SK-N-SH (cell line): ENCODE data around the gene RIPOR2. TPM values are rescaled to one million over a fixed set of nuclear protein-coding genes. Genes with fewer than 3 reads are reported as not detected.

Experiments used
- CTCF ChIA-PET: fragments of 300-600, 350-600 bp; formaldehyde crosslinking; extraction: SDS; loops from one replicate; lab custom pipeline; 2021; lab: Yijun Ruan, JAX
- POLR2A ChIA-PET: fragments of 350-600 bp; sonication (Branson Sonifier 250); formaldehyde crosslinking; extraction: SDS; loops from one replicate; lab custom pipeline; 2020; ENCODE audit warnings: antibody characterized with exemption, inconsistent platforms; lab: Yijun Ruan, JAX
- DNase-seq: peaks from one replicate; pipeline ENCODE4 v3.0.0; 2012
- H2AFZ ChIP-seq: fragments of 200-600 bp; sonication (generic); 2 replicates; pipeline ENCODE4 v1.8.1; 2016; ENCODE audit warnings: antibody characterized with exemption, mild to moderate bottlenecking, low read depth
- H3F3A ChIP-seq: fragments of 200-600 bp; sonication (generic); replicated peaks from 2 replicates; pipeline ENCODE3; 2016; ENCODE audit warnings: antibody characterized with exemption, mild to moderate bottlenecking; ENCODE audit not compliant: insufficient read depth
- H3K27ac ChIP-seq, 2 experiments: fragments of 200-500 bp in 1 of 2; fragments of 200-600 bp in 1 of 2; sonication (Bioruptor generic) in 1 of 2; sonication (generic), shearing (Covaris generic) in 1 of 2; 2 replicates each; pipeline versions ENCODE4 v1.5.1 to v1.6.1; 2014 to 2016; ENCODE audit warnings: low read depth in 2 of 2, inconsistent platforms in 1 of 2, low read length in 1 of 2, mild to moderate bottlenecking in 1 of 2, mixed read lengths in 1 of 2
- H3K27me3 ChIP-seq: fragments of 200-600 bp; sonication (generic), shearing (Covaris generic); 2 replicates; pipeline ENCODE4 v1.6.1; 2016; ENCODE audit warnings: mixed run types; ENCODE audit not compliant: insufficient read depth
- H3K36me3 ChIP-seq, 2 experiments: fragments of 200-500 bp in 1 of 2; fragments of 200-600 bp in 1 of 2; sonication (Bioruptor generic) in 1 of 2; sonication (generic) in 1 of 2; replicated peaks in 1 of 2; 2 replicates each; pipeline versions ENCODE3 to v1.5.1; 2014 to 2016; ENCODE audit warnings: low read length in 1 of 2, mild to moderate bottlenecking in 1 of 2; ENCODE audit not compliant: insufficient read depth in 2 of 2, control insufficient read depth in 1 of 2
- H3K4me1 ChIP-seq, 2 experiments: fragments of 200-500 bp in 1 of 2; fragments of 200-600 bp in 1 of 2; sonication (Bioruptor generic) in 1 of 2; sonication (generic), shearing (Covaris generic) in 1 of 2; 2 replicates each; pipeline versions ENCODE4 v1.5.1 to v1.6.1; 2014 to 2016; ENCODE audit warnings: low read depth in 1 of 2, low read length in 1 of 2, mixed run types in 1 of 2; ENCODE audit not compliant: insufficient read depth in 2 of 2, control insufficient read depth in 1 of 2
- H3K4me2 ChIP-seq: fragments of 200-600 bp; sonication (generic), shearing (Covaris generic); 2 replicates; pipeline ENCODE4 v1.6.1; 2017; ENCODE audit warnings: mixed run types
- H3K4me3 ChIP-seq, 2 experiments: fragments of 200-500 bp in 1 of 2; fragments of 200-600 bp in 1 of 2; sonication (Bioruptor generic) in 1 of 2; sonication (generic), shearing (Covaris generic) in 1 of 2; 2 replicates each; pipeline versions ENCODE4 v1.5.1 to v1.8.1; 2014 to 2016; ENCODE audit warnings: low read depth in 2 of 2, inconsistent platforms in 1 of 2, low read length in 1 of 2, mild to moderate bottlenecking in 1 of 2, mixed read lengths in 1 of 2, moderate library complexity in 1 of 2
- H3K79me2 ChIP-seq: fragments of 200-600 bp; sonication (generic); 2 replicates; pipeline ENCODE4 v1.8.1; 2017; ENCODE audit warnings: mild to moderate bottlenecking; ENCODE audit not compliant: insufficient read depth
- H3K9ac ChIP-seq: fragments of 200-600 bp; sonication (generic); 2 replicates; pipeline ENCODE4 v1.6.1; 2017; ENCODE audit warnings: mixed run types
- H3K9me2 ChIP-seq: fragments of 200-600 bp; sonication (generic); 2 replicates; pipeline ENCODE4 v1.6.1; 2017; ENCODE audit warnings: mixed run types
- H3K9me3 ChIP-seq: fragments of 200-600 bp; sonication (generic); 2 replicates; pipeline ENCODE4 v1.6.1; 2017; ENCODE audit warnings: mixed run types, mild to moderate bottlenecking, moderate library complexity
- H4K20me1 ChIP-seq: fragments of 200-600 bp; sonication (generic); 2 replicates; pipeline ENCODE4 v1.6.1; 2017; ENCODE audit warnings: mild to moderate bottlenecking, mixed run types; ENCODE audit not compliant: insufficient read depth
- CHD2 ChIP-seq: fragments of 150-350 bp; IDR thresholded peaks from 2 replicates; pipeline ENCODE4 v1.6.1; 2018; ENCODE audit warnings: low read length; ENCODE audit not compliant: partially characterized antibody
- CTCF ChIP-seq: fragments of 200-600 bp; sonication (generic); IDR thresholded peaks from 2 replicates; pipeline ENCODE4 v1.6.1; 2017; ENCODE audit warnings: antibody characterized with exemption, mild to moderate bottlenecking, moderate library complexity
- ELF1 ChIP-seq: IDR thresholded peaks from 2 replicates; pipeline ENCODE4 v1.4.0; 2012
- EP300 ChIP-seq, 2 experiments: IDR thresholded peaks; 2 replicates each; pipeline versions ENCODE4 v1.4.0 to v1.6.1; 2012; ENCODE audit warnings: borderline replicate concordance in 1 of 2, low read depth in 1 of 2, low read length in 1 of 2
- EZH2phosphoT487 ChIP-seq: fragments of 200-600 bp; sonication (generic); IDR thresholded peaks from 2 replicates; pipeline ENCODE4 v1.6.1; 2017; ENCODE audit warnings: low read depth, mixed run types, mild to moderate bottlenecking, antibody characterized with exemption, moderate library complexity, borderline replicate concordance
- FOXJ3 ChIP-seq: sonication (generic); formaldehyde crosslinking; IDR thresholded peaks from 2 replicates; pipeline ENCODE4 v1.5.1; 2020; ENCODE audit warnings: mild to moderate bottlenecking, missing genetic modification reagents
- IRF3 ChIP-seq: fragments of 150-350 bp; IDR thresholded peaks from 2 replicates; pipeline ENCODE4 v1.6.1; 2016; ENCODE audit warnings: mild to moderate bottlenecking, low read depth, low read length
- JUND ChIP-seq: IDR thresholded peaks from 2 replicates; pipeline ENCODE4 v1.4.0; 2012
- MXI1 ChIP-seq: IDR thresholded peaks from 2 replicates; pipeline ENCODE4 v1.6.1; 2012; ENCODE audit warnings: mild to moderate bottlenecking, low read depth, low read length, improper control_type of control experiment
- NRF1 ChIP-seq: IDR thresholded peaks from 2 replicates; pipeline ENCODE4 v1.6.1; 2012; ENCODE audit warnings: low read depth, mild to moderate bottlenecking, low read length
- POLR2AphosphoS5 ChIP-seq: IDR thresholded peaks from 2 replicates; pipeline ENCODE4 v1.6.1; 2012; ENCODE audit warnings: low read depth, low read length
- RCOR1 ChIP-seq: fragments of 150-350 bp; IDR thresholded peaks from 2 replicates; pipeline ENCODE4 v1.6.1; 2017; ENCODE audit warnings: antibody characterized with exemption, low read length
- RXRA ChIP-seq: IDR thresholded peaks from 2 replicates; pipeline ENCODE4 v1.4.0; 2012; ENCODE audit warnings: low read depth, mild to moderate bottlenecking, borderline replicate concordance
- YY1 ChIP-seq: IDR thresholded peaks from 2 replicates; pipeline ENCODE4 v1.4.0; 2012; ENCODE audit warnings: low read depth, mild to moderate bottlenecking
- WGBS: methylation state at CpG from one replicate; pipeline ENCODE4 v1.1.6; 2017; ENCODE audit warnings: low lambda C conversion rate; 5-methylcytosine and 5-hydroxymethylcytosine counted together
- polyA plus RNA-seq, 3 experiments: library from polyadenylated mRNA; depleted of rRNA; stranded (reverse); fragments of >200 nt; gene quantifications; 2 replicates each; pipeline ENCODE4 v1.2.3, GENCODE V29; 2012
- TF ChIP-seq, protein P1 (sequence below): fragments of 150-350 bp; IDR thresholded peaks from 2 replicates; pipeline ENCODE4 v1.6.1; 2017; ENCODE audit warnings: antibody characterized with exemption, low read length, low read depth, borderline replicate concordance
- TF ChIP-seq, protein P2 (sequence below): IDR thresholded peaks from 2 replicates; pipeline ENCODE4 v1.4.0; 2012; ENCODE audit warnings: low read depth

Gene RIPOR2
- polyA plus RNA-seq, 1 of the 3 experiments (the other 2 are of a cell fraction) = 0.05 TPM

GRCh38 chr6:24760210-24760609 lies 175.6 kb downstream of the RIPOR2 start (continued):
- TF ChIP-seq, protein P1, sequence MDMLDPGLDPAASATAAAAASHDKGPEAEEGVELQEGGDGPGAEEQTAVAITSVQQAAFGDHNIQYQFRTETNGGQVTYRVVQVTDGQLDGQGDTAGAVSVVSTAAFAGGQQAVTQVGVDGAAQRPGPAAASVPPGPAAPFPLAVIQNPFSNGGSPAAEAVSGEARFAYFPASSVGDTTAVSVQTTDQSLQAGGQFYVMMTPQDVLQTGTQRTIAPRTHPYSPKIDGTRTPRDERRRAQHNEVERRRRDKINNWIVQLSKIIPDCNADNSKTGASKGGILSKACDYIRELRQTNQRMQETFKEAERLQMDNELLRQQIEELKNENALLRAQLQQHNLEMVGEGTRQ = no peak

GRCh38 chr6:24759718-24760117 lies 176.0 kb downstream of the RIPOR2 start:
- Histone ChIP-seq H3K27ac (no peak overlapping the region), H3K4me1 (no peaks in the 10 kb centered on the region), H2AFZ (no peak overlapping the region), H3F3A (no peaks in the 10 kb centered on the region), H4K20me1 (no peaks in the 10 kb centered on the region), H3K4me3 (no peak overlapping the region), H3K4me2 (no peak overlapping the region), H3K27me3 (no peaks in the 10 kb centered on the region), H3K9me2 (no peaks in the 10 kb centered on the region), H3K9ac (no peak overlapping the region), H3K79me2 (no peaks in the 10 kb centered on the region), H3K9me3 (no peaks in the 10 kb centered on the region), H3K36me3 (no peaks in the 10 kb centered on the region)
- TF ChIP-seq YY1 (no peak), RXRA (no peak), JUND (no peak), FOXJ3 (CRISPR knock-in tag) (no peak), POLR2AphosphoS5 (no peak), IRF3 (no peak), EZH2phosphoT487 (no peak), NRF1 (no peak), RCOR1 (no peak), CHD2 (no peak), EP300 (IDR thresholded peaks at IDR 0.05; ENCODE audit: borderline replicate concordance in 1 of 2, low read depth in 1 of 2, low read length in 1 of 2) (no peak), ELF1 (no peak), MXI1 (no peak), CTCF (no peak)
- TF ChIP-seq, protein P2, sequence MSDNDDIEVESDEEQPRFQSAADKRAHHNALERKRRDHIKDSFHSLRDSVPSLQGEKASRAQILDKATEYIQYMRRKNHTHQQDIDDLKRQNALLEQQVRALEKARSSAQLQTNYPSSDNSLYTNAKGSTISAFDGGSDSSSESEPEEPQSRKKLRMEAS = no peak
- ChIA-PET CTCF (no interaction called here), POLR2A (no interaction called here)
- no peak for DNase-seq
- 89% methylated on average over 3 of the region's 3 CpGs for WGBS
